ENCODE measurements around the gene COTL1. TPM values are rescaled to one million over a fixed set of nuclear protein-coding genes. Genes with fewer than 3 reads are reported as not detected.

The COTL1 gene
- total and polyA plus RNA-seq, 11 donors, result 5.2 to 120 (median 11.0) TPM

- ATAC-seq, result no peak
- intact Hi-C loops (cut with DNase I), result no loop called here
- 81 to 84% (median 83%) methylated on average over 11 to 14 of the region's 14 CpGs for WGBS, 4 donors
- Histone ChIP-seq H3K27me3 (no peaks in the 10 kb centered on the region), H3K9me3 (peaks cover 0 to 18% (median 6%) of the 10 kb centered on the region in 12 donors), H3K27ac (peak overlapping the region in 1 of 12 donors; percentile 64), H3K4me1 (peaks cover 0 to 24% (median 0%) of the 10 kb centered on the region in 12 donors), H3K36me3 (peaks cover 0 to 21% (median 0%) of the 10 kb centered on the region in 9 donors), H3K4me3 (no peak overlapping the region)
- no peak for DNase-seq
- TF ChIP-seq POLR2A (IDR thresholded peaks at IDR 0.05) (no peak), CTCF (IDR thresholded peaks at IDR 0.05) (no peak)
Measured at GRCh38 chr16:84570739-84571403, 47.0 kb downstream of the COTL1 start.

- H3K4me3 ChIP-seq, result no peak overlapping the region
- H3K9me3 ChIP-seq, result peaks cover 0 to 18% (median 6%) of the 10 kb centered on the region in 12 donors
- no peaks in the 10 kb centered on the region for H3K27me3 ChIP-seq
- WGBS, 4 donors, result 71 to 78% (median 73%) methylated on average over 9 of the region's 9 CpGs
- peaks cover 0 to 20% (median 0%) of the 10 kb centered on the region in 12 donors for H3K4me1 ChIP-seq
- peak in 2 of 4 donors; percentile 39 to 64 for ATAC-seq
- peaks cover 0 to 35% (median 0%) of the 10 kb centered on the region in 9 donors for H3K36me3 ChIP-seq
- intact Hi-C loops (cut with DNase I), result no loop called here
- DNase-seq, result no peak
- peak overlapping the region in 1 of 12 donors; percentile 64 for H3K27ac ChIP-seq
- no peak for TF ChIP-seq CTCF (IDR thresholded peaks at IDR 0.05)
- no peak for TF ChIP-seq POLR2A (IDR thresholded peaks at IDR 0.05)
Measured at GRCh38 chr16:84569382-84569987, 48.4 kb downstream of the COTL1 start.

- WGBS, 4 donors, result 94 to 98% (median 95%) methylated on average over 9 of the region's 9 CpGs
Measured at GRCh38 chr16:84568066-84568465, 49.8 kb downstream of the COTL1 start.

More at GRCh38 chr16:84568066-84568465, 49.8 kb downstream of the COTL1 start:
- ATAC-seq (no peak), DNase-seq (no peak)
- Histone ChIP-seq H3K9me3 (peaks cover 0 to 18% (median 6%) of the 10 kb centered on the region in 12 donors), H3K4me1 (peaks cover 0 to 22% (median 0%) of the 10 kb centered on the region in 12 donors), H3K4me3 (no peak overlapping the region), H3K27ac (no peak overlapping the region), H3K27me3 (no peaks in the 10 kb centered on the region), H3K36me3 (peaks cover 0 to 36% (median 0%) of the 10 kb centered on the region in 9 donors)
- intact Hi-C loops (cut with DNase I), result no loop called here
- no peak for TF ChIP-seq CTCF (IDR thresholded peaks at IDR 0.05)
- TF ChIP-seq POLR2A (IDR thresholded peaks at IDR 0.05), result no peak

Measured in heart left ventricle (tissue), 16 donors.